ENCODE data around the gene ZNF672.
"Not testable (repeated sequence)": the region's sequence is repeated elsewhere in the genome, so short reads cannot be mapped to it uniquely, and the experiment has no call there.

ZNF672 gene

GRCh38 chr1:248812736-248813425 is 25.1 kb upstream of the ZNF672 start:
- DNase-seq (ENCODE audit: low read depth in 2 of 2): no peak

- no peak for DNase-seq (ENCODE audit: low read depth in 2 of 2)
Observed at GRCh38 chr1:248813546-248813945, 24.5 kb upstream of the ZNF672 start.

- no peak for DNase-seq (ENCODE audit: low read depth in 2 of 2)
Observed at GRCh38 chr1:248814351-248814750, 23.7 kb upstream of the ZNF672 start.

GRCh38 chr1:248815407-248816034 is 22.5 kb upstream of the ZNF672 start:
- DNase-seq (ENCODE audit: low read depth in 2 of 2): no peak

- no peak for DNase-seq (ENCODE audit: low read depth in 2 of 2)
Observed at GRCh38 chr1:248816042-248816851, 21.8 kb upstream of the ZNF672 start.

GRCh38 chr1:248817065-248817464 is 21.0 kb upstream of the ZNF672 start:
- no peak for DNase-seq (ENCODE audit: low read depth in 2 of 2)

GRCh38 chr1:248818505-248819374 is 19.3 kb upstream of the ZNF672 start:
- no peak for DNase-seq (ENCODE audit: low read depth in 2 of 2)

GRCh38 chr1:248820041-248820585 is 17.9 kb upstream of the ZNF672 start:
- no peak for DNase-seq (ENCODE audit: low read depth in 2 of 2)

- DNase-seq (ENCODE audit: low read depth in 2 of 2): no peak
Observed at GRCh38 chr1:248821101-248821500, 16.9 kb upstream of the ZNF672 start.

- DNase-seq (ENCODE audit: low read depth in 2 of 2): no peak
Observed at GRCh38 chr1:248821641-248822040, 16.4 kb upstream of the ZNF672 start.

- no peak for DNase-seq (ENCODE audit: low read depth in 2 of 2)
Observed at GRCh38 chr1:248822148-248823032, 15.6 kb upstream of the ZNF672 start.

- DNase-seq (ENCODE audit: low read depth in 2 of 2): no peak
Observed at GRCh38 chr1:248823517-248824001, 14.5 kb upstream of the ZNF672 start.

- no peak for DNase-seq (ENCODE audit: low read depth in 2 of 2)
Observed at GRCh38 chr1:248824301-248824700, 13.7 kb upstream of the ZNF672 start.

- no peak for DNase-seq (ENCODE audit: low read depth in 2 of 2)
Observed at GRCh38 chr1:248824701-248825100, 13.3 kb upstream of the ZNF672 start.

GRCh38 chr1:248825136-248825535 is 12.9 kb upstream of the ZNF672 start:
- no peak for DNase-seq (ENCODE audit: low read depth in 2 of 2)

GRCh38 chr1:248825573-248825908 is 12.5 kb upstream of the ZNF672 start:
- no peak for DNase-seq (ENCODE audit: low read depth in 2 of 2)

GRCh38 chr1:248825909-248826760 is 11.9 kb upstream of the ZNF672 start, which contains the start of gene SH3BP5L:
Gene SH3BP5L, minus strand, starts transcription at chr1:248825915. Its CDS starts 980 bp downstream, at chr1:248824935.
- DNase-seq (ENCODE audit: low read depth in 2 of 2): peak; percentile 75 to 83

- no peak for DNase-seq (ENCODE audit: low read depth in 2 of 2)
Observed at GRCh38 chr1:248828845-248829244, 9.2 kb upstream of the ZNF672 start.

- not testable (repeated sequence) for DNase-seq (ENCODE audit: low read depth in 2 of 2)
Observed at GRCh38 chr1:248830718-248831017, 7.4 kb upstream of the ZNF672 start.

GRCh38 chr1:248831842-248832241 is 6.2 kb upstream of the ZNF672 start:
- DNase-seq (ENCODE audit: low read depth in 2 of 2): no peak
